HCT116 (cell line): ENCODE results near the gene CHST1.

Experiments
- CTCF ChIP-seq, 3 experiments: fragments of 200-600 bp in 1 of 3; sonication (generic) in 1 of 3; IDR thresholded peaks in 2 of 3; conservative IDR thresholded peaks in 1 of 3; 2 replicates each; pipeline ENCODE4 v1.5.1; 2012 to 2017; ENCODE audit warnings: low read depth in 2 of 3, low read length in 2 of 3, antibody characterized with exemption in 1 of 3, borderline replicate concordance in 1 of 3, control low read depth in 1 of 3, mild to moderate bottlenecking in 1 of 3, mixed read lengths in 1 of 3, mixed run types in 1 of 3, moderate library complexity in 1 of 3; ENCODE audit not compliant: insufficient read depth in 1 of 3
- EGR1 ChIP-seq: IDR thresholded peaks from 2 replicates; pipeline ENCODE4 v1.6.1; 2012; ENCODE audit warnings: low read depth
- EZH2 ChIP-seq: fragments of 200-600 bp; sonication (generic); IDR thresholded peaks from 2 replicates; pipeline ENCODE4 v1.6.1; 2017; ENCODE audit warnings: antibody characterized with exemption, mixed run types
- MAX ChIP-seq: IDR thresholded peaks from 2 replicates; pipeline ENCODE4 v1.6.1; 2012
- SIN3A ChIP-seq: IDR thresholded peaks from 2 replicates; pipeline ENCODE4 v1.6.1; 2012; ENCODE audit warnings: low read depth
- SP1 ChIP-seq: IDR thresholded peaks from 2 replicates; pipeline ENCODE4 v1.6.1; 2012; ENCODE audit warnings: low read depth

GRCh38 chr11:45667929-45668680, 2.7 kb upstream of the CHST1 start:
- TF ChIP-seq CTCF (IDR thresholded peaks at IDR 0.05 in 2 of 3, conservative IDR thresholded peaks at IDR 0.05 in 1 of 3; ENCODE audit: borderline replicate concordance in 1 of 3, insufficient read depth in 1 of 3, low read depth in 2 of 3, low read length in 2 of 3) (no peak), EZH2 (no peak), EGR1 (no peak), SP1 (no peak), MAX (no peak), SIN3A (no peak)
